Endothelial cell of hepatic sinusoid (primary cell): ENCODE measurements around the gene SGK1.
"Not testable (repeated sequence)": the region's sequence is repeated elsewhere in the genome, so short reads cannot be mapped to it uniquely, and the experiment has no call there.

Source experiments
- in situ Hi-C: cut with HindIII; loops from 2 replicates; pipeline ENCODE4 v1.10.0; 2017; ENCODE audit warnings: low sequenced_read_pairs

The SGK1 gene

DNA sequence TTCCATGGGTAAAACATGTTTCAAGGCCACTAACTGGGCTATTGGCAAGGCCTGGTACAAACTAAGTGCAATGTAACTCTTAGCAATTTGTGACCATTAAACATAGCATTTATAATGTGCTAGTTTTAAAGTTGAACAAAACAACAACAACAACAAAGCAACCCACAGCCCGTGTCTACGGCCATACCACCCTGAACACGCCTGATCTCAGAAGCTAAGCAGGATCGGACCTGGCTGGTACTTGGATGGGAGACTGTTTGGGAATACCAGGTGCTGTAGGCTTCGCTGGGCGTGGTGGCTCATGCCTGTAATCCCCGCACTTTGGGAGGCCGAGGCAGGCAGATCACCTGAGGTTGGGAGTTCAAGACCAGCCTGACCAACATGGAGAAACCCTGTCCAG lies 61.0 kb downstream of the SGK1 start:
- in situ Hi-C loops = no loop called here

DNA sequence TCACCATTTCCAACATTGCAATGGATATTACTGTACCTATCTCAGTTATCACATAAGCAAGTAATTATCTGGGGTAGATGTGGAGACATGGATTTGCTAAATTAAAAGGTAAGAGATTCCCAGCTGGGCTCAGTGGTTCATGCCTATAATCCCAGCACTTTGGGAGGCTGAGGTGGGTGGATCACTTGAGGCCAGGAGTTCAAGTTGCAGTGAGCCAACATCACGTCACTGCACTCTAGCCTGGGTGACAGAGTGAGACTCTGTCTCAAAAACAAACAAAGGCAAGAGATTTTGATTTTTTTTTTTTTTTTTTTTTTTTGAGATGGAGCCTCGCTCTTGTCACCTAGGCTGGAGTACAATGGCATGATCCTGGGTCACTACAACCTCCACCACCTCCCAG lies 62.6 kb downstream of the SGK1 start:
- in situ Hi-C loops = not testable (repeated sequence)

DNA sequence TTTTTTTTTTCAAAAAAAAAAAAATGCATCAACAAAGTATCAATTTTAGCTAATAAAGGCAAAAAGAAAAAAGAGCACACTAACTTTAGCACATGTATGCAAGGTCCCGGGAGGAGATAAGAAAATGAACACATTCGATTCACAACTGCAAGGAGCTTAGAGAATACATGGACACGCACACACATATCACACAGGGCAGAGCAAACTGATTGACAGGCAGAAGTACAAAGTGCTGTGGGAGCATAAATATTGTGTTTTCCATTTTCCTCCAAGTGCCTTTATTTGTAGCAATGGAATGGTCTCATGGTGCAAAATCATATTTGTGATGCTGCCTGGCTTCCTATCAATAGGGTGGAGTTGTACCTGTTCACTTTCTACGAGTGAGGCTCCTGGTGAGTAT lies 63.8 kb downstream of the SGK1 start:
- in situ Hi-C loops = no loop called here

DNA sequence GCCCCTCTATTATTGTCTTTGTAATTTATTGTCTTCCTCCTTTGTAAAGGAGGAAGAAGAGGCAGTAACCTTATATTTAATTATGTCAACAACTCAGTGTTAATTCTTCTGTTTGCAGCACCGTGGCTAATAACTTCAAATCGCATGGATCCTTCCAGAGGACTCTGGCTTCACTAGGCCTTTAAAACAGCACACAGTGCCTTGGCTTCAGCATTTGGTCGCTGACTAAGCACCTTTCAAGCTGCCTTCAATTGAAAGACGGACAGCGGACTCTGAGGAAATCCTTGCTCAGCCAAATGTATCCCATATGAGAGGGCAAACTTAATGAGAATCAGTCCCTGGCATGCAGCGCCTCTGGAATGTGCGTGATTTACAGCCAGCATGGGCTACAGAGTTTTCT lies 64.2 kb downstream of the SGK1 start:
- in situ Hi-C loops = no loop called here

DNA sequence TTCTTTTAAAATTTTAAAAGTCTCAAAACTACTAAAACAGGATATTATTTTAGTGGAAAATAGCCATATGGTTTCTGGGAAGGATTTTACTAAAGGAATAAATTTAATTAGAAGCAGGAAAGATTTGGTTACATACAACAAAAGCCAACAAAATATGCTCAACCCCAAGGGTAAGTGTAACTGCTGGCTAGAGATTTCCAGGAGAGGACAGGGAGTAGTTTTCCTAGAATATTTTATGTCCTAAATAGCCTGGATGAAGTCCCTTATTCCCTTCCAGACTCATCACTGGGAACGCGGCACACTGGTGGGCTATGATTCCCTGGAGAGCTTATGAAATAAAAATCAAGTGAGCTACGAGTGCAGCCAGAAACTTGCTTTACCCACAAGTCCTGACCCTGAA lies 66.6 kb downstream of the SGK1 start:
- in situ Hi-C loops = no loop called here

DNA sequence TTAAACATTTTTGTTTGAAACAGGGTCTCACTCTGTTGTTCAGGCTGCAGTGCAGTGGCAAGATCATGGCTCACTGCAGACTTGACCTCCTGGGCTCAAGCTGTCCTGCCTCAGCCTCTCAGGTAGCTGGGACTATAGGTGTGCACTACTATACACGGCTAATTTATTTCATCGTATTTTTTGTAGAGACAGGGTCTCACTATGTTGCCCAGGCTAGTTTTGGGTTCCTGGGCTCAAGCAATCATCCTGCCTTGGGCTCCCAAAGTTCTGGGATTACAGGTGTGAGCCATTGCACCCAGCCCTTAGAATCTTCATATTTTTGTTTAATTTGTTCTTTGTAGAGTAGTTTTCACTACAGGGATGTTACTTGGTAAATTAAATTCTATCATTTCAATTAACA lies 67.1 kb downstream of the SGK1 start:
- in situ Hi-C loops = no loop called here

DNA sequence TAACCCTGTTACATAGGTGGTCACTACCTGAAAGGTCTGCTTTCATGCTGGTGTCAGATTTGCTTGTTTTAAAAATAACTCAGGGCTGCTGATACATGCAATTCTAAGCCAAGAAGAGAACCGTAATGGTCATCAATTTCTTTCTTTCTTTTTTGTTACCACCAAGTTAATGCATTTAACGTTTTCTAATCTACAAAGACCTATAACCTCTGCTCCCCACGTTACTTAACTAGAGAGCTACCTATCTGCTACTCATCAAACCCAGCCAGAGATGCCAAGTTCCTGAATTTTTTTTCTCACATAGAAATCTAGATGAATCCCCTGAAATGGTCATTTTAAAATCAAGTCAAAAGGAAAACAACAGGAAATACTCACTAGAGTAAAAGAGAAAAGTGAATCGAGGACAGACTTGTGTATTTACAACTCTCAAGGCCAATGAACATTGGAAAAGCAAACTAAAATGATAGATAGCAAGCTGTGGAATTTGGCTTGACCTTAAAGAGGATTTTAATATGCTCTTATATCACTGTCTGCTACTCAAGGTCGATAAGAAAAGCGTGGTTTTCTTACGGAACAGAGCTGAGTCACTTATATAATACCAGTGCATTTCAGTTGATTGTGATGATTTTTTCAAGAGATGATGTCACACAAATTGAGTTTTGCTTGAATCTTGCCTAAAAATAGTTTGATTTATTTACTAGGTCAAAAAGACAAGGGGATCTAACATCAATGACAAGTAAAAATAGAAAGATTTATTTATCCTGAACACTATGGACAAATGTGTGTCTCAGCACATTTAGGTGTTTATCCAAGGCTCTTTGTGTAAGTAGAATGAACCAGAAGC lies 67.9 kb downstream of the SGK1 start:
- in situ Hi-C loops = no loop called here

DNA sequence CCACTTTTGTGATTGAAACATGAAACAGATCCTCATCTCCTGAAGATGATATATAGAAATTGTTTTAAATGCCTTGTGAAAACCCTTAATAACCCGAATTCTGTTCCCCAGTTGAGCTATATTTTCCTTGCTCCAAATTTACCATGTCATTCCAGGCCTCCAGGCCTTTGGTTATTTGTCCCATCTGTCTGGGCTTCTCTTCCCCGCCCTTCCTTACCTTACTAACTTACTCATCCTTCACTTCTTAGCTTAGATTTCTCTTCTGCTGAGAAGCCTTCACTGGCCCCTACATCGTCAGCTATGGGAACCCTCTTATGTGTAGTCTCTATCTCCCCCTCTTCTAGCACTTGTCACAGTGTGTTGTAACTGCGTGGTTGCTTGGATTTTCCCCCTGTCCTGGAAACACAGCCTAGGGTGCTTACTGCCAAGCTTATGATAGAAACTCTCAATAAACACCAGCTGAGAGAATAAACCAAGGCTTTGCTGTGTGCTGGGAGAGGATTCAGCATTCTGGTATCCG lies 68.6 kb downstream of the SGK1 start:
- in situ Hi-C loops = no loop called here

DNA sequence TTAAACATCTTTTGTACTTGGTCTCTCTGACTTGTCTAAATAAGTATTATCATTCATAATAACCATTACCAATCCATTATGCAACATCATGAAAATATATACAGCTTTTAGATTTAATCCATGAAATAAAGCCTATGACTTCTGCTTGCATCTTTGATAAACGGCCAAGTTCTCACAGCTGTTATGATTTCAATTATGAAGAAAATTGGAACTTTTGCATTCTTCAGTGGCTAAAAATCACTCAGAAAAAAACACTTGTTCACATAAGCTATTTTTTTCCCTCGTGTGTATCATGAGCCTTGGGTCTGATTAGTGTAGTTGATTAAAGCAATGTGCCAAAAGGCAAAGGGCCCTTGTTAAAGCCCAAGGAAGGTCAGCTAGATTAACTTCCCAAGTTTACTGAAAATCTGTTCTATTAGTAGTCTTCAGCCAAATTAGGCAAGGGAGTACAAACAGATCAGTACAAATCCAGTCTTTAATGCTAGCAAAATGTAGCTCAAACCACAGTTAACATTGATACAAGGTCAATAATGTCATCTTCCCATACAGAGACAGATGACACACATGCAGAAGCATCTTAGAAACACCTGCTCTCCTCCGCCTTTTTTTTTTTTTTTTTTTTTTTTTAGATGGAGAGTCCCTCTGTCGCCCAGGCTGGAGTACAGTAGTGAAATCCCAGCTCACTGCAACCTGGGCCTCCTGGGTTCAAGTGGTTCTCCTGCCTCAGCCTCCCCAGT lies 69.9 kb downstream of the SGK1 start:
- in situ Hi-C loops = no loop called here

DNA sequence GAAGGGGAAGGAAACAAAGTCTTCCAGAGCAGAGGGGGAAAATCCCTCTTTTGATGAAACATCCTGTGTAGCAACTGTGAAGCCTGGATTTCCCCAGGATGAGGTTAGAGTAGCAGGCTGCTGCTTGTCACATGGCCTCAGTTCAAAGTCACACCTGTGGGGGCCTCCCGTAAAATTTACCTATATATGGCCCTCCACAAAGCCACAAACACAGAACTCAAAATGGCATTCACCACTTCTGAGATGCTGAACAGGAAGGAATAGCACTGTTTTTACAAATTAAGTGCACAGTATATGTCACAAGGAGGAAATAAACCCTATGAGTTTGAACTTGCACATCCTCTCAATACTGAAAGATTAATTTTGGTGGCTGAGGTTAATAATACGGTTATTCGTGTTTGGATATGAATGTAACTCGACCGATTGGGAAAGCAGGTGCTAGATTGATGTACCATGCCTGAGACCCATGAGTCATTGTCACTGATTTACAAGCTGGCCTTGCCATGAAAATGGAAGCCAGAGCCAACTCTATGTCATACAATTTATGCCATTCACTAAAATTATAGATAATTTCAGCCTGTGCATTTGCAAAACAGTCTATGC lies 70.6 kb downstream of the SGK1 start:
- in situ Hi-C loops = no loop called here

DNA sequence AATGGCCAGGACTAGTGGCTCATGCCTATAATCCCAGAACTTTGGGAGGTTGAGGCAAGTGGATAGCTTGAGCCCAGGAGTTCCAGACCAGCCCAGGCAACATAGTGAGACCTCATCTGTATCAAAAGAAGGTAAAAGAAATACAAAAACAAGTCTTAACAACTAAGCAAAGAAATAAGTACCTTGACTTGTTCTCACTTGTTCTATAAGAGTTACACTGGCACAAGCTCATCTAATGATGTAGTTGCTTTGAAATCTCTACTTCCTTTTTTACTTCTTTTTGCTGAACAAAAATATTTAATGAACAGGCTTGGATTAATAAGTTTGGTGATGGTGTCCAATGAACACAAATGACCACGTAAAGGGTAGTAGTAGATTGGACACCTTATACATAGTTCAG lies 72.2 kb downstream of the SGK1 start:
- in situ Hi-C loops = no loop called here

DNA sequence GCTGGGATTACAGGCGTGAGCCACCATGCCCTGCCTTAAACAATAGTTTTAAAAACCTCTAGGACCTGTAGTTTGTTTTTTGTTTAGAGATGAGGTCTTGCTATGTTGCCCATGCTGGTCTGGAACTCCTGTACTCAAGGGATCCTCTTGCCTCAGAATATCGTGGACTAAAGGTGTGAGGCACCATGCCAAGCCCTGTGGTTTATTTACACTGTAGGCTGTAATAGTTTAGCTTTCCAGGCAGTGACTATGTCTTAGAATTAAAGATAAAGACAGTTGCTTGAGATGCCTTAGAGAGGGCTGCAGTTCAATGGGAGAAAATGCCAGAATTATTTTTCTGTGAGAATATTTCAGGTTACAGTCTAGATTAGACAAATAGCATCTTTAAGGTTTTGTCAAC lies 72.9 kb downstream of the SGK1 start:
- in situ Hi-C loops = no loop called here

DNA sequence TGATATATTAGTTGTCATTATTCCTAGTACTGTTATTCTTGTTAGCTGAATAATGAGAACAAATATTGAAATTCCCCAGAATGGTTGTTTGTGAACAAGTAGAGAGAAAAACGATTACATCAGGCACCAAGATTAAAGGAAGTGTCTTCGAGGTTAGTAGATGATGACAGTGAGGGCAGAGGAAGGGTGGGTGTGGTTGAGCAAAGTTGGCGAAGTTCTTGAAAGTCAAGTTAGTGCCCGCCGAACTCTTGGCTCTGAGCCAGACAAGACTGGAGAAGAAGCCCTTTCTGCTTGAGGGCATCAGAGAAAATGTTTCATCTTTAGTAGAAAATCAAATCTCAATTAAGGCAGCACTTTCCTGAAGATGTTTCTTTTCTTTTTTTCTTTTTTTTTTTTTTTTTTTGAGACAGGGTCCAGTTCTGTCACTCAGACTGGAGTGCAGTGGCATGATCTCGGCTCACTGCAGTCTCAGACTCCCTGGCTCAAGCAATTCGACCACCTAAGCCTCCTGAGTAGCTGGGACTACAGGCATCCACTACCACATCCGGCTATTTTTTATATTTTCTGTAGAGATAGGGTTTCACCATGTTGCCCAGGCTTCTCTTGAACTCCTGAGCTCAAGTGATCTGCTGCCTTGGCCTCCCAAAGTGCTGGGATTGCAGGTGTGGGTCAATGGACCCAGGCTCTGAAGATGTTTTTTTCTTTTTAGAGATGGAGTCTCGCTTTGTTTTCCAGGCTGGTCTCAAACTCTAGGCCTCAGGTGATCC lies 77.1 kb downstream of the SGK1 start:
- in situ Hi-C loops = no loop called here

DNA sequence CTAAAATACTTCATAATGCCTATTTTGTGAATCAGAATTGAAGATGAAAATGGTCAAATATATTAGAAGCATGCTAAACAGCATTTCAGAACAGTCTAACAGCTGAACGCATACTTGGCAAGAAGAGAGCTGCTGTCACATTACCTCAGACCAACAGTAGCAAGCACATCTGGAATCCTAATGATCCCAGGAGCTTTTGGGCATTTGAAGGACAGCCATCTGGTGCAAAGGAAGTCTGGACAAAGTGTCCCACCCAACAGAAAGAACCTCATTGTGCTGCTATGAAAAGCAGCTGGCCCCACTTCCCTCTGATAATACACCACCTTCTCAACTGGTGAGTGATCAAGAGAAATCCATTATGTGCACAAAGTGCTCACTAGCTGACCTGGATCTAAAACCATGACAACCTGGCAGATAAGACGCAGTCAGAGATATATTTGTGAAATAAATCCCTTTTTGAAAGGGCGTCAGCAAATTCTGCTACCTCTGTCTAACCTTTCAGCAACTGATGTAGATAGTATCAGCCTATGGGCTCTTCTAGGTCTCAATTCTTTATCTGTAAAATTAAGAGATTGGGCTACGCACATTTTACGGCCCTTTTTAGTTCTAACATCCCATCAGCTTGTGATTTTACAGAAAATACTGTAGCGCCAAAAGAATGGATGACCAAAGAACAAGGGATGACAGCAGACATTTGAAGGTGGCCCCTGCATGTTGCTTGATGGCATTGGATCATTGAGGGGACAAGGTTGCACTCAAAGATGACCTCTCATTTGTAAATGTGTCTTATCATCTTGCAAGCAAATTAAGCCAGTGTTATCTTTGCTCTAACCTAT lies 78.7 kb downstream of the SGK1 start:
- in situ Hi-C loops = no loop called here

DNA sequence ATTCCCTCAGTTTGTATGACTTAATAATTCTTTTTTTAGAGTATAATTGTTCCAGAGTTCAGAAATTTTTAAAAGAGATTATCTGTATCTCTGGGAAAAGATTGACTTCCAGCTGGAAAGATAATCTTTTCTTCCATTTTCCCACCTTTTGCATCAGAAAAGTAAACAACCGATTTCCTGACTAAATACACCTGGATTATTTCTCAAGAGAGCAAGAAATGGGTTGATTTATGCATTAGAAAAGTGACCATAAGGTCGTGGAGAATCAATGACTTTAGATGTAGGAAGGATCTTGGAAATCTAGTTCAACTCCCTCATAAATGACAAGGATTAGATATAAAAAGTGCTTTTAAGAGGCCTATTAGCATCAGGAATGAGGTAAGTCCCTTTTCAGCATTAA lies 79.9 kb downstream of the SGK1 start:
- in situ Hi-C loops = no loop called here

DNA sequence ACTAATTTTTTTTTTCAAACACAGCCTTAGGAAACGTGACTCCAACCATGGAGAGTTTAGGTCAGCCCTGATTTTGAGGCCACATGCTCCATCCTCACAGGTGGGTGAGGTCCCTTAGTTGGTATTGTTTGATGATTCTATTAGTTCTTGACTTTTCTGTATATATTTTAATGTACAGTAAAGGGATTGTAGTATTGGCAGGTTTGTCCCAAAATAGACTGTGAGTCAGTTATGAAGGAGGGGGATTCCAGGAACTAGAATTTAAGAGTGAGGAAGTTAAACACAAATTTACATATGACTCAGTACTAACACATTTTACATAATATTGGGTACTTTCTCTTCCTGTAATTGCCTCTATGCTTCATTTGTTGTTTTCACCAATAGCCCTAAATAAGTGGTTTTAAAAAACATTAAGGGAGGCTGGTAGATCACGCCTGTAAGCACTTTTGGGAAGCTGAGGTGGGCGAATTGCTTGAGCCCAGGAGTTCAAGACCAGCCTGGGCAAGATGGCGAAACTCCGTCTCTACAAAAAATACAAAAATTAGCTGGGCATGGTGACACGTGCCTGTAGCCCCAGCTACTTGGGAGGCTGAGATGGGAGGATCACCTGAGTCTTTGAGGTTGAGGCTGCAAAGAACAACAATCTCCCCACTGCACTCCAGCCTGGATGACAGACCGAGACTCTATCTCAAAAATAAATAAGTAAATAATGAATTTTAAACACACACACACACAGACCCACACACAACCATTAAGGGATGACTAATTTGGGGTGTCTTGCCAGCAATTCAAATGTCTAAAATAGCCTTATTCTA lies 81.8 kb downstream of the SGK1 start:
- in situ Hi-C loops = no loop called here

DNA sequence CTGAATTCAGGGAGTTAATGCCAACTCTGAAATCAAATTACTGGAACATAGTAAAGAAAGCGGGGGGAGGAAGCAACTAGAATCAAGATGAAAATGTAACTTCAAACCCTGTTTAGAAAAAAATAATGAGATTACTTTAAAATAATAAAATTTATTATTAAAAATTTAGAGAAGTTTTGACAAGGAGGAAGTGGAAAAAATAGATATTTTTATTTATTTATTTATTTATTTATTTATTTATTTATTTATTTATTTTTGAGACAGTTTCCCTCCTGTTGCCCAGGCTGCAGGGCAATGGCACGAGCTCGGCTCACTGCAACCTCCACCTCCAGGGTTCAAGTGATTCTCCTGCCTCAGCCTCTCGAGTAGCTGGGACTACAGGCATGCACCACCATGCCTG lies 82.6 kb downstream of the SGK1 start:
- in situ Hi-C loops = not testable (repeated sequence)

DNA sequence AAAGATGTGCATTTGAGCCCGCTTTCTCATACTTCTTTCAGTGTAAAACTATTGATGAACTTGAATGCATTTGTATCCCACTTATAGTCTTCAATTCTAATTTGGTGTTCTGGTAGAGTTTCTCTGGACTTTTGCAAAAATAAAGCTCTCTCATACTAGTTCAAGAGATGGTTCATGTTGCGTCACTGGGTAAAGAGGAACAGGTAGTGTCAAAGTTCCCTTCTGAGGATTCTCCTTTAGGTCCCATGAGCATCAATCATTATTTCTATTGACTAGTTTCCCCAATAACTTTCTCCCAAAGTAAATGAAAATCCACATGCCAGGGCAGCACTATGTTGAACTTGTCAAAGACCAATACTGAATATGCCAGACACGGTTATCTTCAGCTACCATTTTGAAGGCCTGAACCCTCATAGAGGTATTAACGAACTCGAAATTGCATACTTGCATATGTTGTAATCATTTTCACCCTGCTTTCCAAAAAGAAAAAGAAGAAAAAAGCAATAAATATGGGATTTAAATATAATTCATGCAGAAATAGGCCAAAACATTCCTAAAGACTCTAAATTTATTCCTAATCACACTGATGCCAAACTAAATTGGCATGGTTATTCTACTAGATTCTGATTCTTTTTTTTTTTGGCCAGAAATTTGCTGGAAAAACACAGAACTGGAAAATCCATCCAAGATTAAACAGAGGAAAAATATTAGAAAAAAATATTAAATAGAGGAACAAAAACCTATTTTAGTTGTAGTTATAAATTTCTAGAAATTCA lies 84.5 kb downstream of the SGK1 start:
- in situ Hi-C loops = no loop called here

DNA sequence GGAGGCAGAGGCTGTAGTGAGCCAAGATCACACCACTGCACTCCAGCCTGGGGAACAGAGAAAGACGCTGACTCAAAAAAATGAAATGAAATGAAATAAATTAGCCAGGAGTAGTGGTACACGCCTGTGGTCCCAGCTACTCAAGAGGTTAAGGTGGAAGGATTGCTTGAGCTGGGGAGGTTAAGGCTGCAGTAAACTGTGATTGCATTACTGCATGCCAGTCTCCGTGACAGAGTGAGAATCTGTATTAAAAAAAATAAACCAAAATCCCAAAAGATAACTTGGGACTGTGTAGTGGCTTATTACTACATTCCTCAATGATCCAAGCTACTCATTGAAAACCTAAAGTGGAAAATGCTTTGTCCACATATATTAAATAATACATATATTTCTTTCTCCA lies 87.0 kb downstream of the SGK1 start:
- in situ Hi-C loops = no loop called here
